ENCODE results near the gene CCDC157. TPM values are rescaled to one million over a fixed set of nuclear protein-coding genes. Genes with fewer than 3 reads are reported as not detected.

Gene CCDC157
- total RNA-seq, 1 donor from 2014 or later, result 2.9 TPM

DNA sequence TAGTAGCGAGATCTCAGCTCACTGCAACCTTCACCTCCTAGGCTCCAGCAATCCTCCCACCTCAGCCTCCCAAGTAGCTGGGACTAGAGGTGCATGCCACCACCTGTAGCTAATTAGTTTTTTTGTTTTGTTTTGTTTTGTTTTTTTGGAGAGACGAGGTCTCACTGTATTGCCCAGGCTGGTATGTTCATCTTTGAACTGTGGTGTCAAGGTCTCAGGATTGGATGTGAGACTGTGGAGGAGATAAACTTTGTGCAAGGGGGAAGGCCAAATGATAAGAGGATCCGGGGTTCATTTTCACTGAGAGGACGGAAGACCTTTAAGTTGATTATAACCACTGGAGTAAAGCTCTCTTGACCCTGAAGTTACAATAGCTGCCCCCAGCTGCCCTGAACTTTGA lies 48.9 kb downstream of the CCDC157 start:
- Mint-ChIP-seq H3K4me3 (ENCODE audit: unreplicated experiment) (no peak overlapping the region), H3K27ac (ENCODE audit: unreplicated experiment) (no peak overlapping the region), H3K36me3 (ENCODE audit: unreplicated experiment) (peaks cover 24% of the 10 kb centered on the region), H3K9me3 (ENCODE audit: unreplicated experiment) (no peaks in the 10 kb centered on the region), H3K4me1 (ENCODE audit: unreplicated experiment) (peaks cover 22% of the 10 kb centered on the region), H3K27me3 (ENCODE audit: unreplicated experiment) (no peaks in the 10 kb centered on the region)
- no peak for DNase-seq (ENCODE audit: extremely low spot score, unreplicated experiment)
- TF ChIP-seq, protein P1, sequence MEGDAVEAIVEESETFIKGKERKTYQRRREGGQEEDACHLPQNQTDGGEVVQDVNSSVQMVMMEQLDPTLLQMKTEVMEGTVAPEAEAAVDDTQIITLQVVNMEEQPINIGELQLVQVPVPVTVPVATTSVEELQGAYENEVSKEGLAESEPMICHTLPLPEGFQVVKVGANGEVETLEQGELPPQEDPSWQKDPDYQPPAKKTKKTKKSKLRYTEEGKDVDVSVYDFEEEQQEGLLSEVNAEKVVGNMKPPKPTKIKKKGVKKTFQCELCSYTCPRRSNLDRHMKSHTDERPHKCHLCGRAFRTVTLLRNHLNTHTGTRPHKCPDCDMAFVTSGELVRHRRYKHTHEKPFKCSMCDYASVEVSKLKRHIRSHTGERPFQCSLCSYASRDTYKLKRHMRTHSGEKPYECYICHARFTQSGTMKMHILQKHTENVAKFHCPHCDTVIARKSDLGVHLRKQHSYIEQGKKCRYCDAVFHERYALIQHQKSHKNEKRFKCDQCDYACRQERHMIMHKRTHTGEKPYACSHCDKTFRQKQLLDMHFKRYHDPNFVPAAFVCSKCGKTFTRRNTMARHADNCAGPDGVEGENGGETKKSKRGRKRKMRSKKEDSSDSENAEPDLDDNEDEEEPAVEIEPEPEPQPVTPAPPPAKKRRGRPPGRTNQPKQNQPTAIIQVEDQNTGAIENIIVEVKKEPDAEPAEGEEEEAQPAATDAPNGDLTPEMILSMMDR (IDR thresholded peaks at IDR 0.05), result no peak

DNA sequence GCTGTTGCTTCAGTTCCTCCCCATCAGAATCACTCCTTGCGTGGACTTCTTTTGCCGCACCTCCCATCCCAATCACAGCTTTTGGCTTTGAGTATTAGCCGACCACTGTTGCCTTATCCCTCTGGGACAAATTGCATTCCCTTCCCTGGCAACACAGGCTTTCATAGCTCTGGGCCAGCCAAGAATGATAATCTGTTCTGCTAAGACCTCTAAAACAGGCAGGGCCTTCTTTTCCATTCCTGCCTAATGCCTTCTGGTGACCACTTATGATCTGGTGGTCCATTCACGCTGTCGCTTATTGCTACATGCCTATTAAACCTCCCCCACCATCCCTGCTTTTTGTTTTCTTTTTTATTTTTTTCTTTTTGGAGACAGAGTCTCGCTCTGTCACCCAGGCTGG lies 49.6 kb downstream of the CCDC157 start:
- H3K27ac Mint-ChIP-seq (ENCODE audit: unreplicated experiment), result no peak overlapping the region
- H3K27me3 Mint-ChIP-seq (ENCODE audit: unreplicated experiment), result no peaks in the 10 kb centered on the region
- no peak overlapping the region for H3K4me3 Mint-ChIP-seq (ENCODE audit: unreplicated experiment)
- peaks cover 22% of the 10 kb centered on the region for H3K4me1 Mint-ChIP-seq (ENCODE audit: unreplicated experiment)
- H3K36me3 Mint-ChIP-seq (ENCODE audit: unreplicated experiment), result peaks cover 26% of the 10 kb centered on the region
- DNase-seq (ENCODE audit: extremely low spot score, unreplicated experiment), result no peak
- TF ChIP-seq, protein P1 (IDR thresholded peaks at IDR 0.05), result no peak
- no peaks in the 10 kb centered on the region for H3K9me3 Mint-ChIP-seq (ENCODE audit: unreplicated experiment)

- H3K4me1 Mint-ChIP-seq (ENCODE audit: unreplicated experiment), result peaks cover 15% of the 10 kb centered on the region
- no peak for DNase-seq (ENCODE audit: extremely low spot score, unreplicated experiment)
Measured at GRCh38 chr22:30408388-30409102, 51.7 kb downstream of the CCDC157 start.

DNA sequence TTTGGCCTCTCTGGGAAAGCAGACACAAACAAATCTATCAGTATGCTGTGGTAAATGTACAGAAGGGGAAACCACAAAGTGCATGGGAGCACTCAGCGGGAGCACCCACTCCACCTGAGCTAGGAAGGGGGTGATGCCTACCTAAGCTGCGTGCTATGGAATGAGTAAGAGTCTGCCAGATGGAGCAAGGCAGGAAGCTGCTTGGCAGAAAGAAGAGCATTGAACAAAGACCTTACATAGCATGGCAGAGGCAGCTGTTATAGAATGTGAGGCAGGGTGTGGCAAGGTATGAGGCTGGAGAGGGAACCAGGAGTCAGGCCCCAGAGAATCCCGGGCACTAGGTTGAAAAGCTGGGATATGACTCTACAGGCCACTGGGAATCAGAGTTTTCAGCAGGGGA lies 55.0 kb downstream of the CCDC157 start:
- peaks cover 17% of the 10 kb centered on the region for H3K4me1 Mint-ChIP-seq (ENCODE audit: unreplicated experiment)
- H3K36me3 Mint-ChIP-seq (ENCODE audit: unreplicated experiment), result peaks cover 37% of the 10 kb centered on the region
- H3K9me3 Mint-ChIP-seq (ENCODE audit: unreplicated experiment), result no peaks in the 10 kb centered on the region
- H3K4me3 Mint-ChIP-seq (ENCODE audit: unreplicated experiment), result no peak overlapping the region
- H3K27me3 Mint-ChIP-seq (ENCODE audit: unreplicated experiment), result no peaks in the 10 kb centered on the region
- peak overlapping the region; percentile 32 for H3K27ac Mint-ChIP-seq (ENCODE audit: unreplicated experiment)
- DNase-seq (ENCODE audit: extremely low spot score, unreplicated experiment), result no peak
- TF ChIP-seq, protein P1 (IDR thresholded peaks at IDR 0.05), result no peak

More at GRCh38 chr22:30408388-30409102, 51.7 kb downstream of the CCDC157 start:
- H3K9me3 Mint-ChIP-seq (ENCODE audit: unreplicated experiment), result no peaks in the 10 kb centered on the region
- peaks cover 33% of the 10 kb centered on the region for H3K36me3 Mint-ChIP-seq (ENCODE audit: unreplicated experiment)
- no peaks in the 10 kb centered on the region for H3K27me3 Mint-ChIP-seq (ENCODE audit: unreplicated experiment)
- peak overlapping the region; percentile 84 for H3K27ac Mint-ChIP-seq (ENCODE audit: unreplicated experiment)
- H3K4me3 Mint-ChIP-seq (ENCODE audit: unreplicated experiment), result no peak overlapping the region
- TF ChIP-seq, protein P1 (IDR thresholded peaks at IDR 0.05), result no peak

- Mint-ChIP-seq H3K27me3 (ENCODE audit: unreplicated experiment) (no peaks in the 10 kb centered on the region), H3K4me3 (ENCODE audit: unreplicated experiment) (no peak overlapping the region), H3K27ac (ENCODE audit: unreplicated experiment) (peak overlapping the region; percentile 35), H3K4me1 (ENCODE audit: unreplicated experiment) (peaks cover 17% of the 10 kb centered on the region), H3K9me3 (ENCODE audit: unreplicated experiment) (no peaks in the 10 kb centered on the region), H3K36me3 (ENCODE audit: unreplicated experiment) (peaks cover 41% of the 10 kb centered on the region)
- DNase-seq (ENCODE audit: extremely low spot score, unreplicated experiment), result no peak
- TF ChIP-seq, protein P1 (IDR thresholded peaks at IDR 0.05), result no peak
Measured at GRCh38 chr22:30413001-30413400, 56.2 kb downstream of the CCDC157 start.
